H1 (cell line): ENCODE data around the gene ASCC2. TPM values are rescaled to one million over a fixed set of nuclear protein-coding genes. Genes with fewer than 3 reads are reported as not detected.

Source experiments
- BRCA1 ChIP-seq: IDR thresholded peaks from 2 replicates; pipeline ENCODE4 v1.6.1; 2012; ENCODE audit warnings: low read depth, low read length, improper control_type of control experiment
- CTBP2 ChIP-seq: IDR thresholded peaks from 2 replicates; pipeline ENCODE4 v1.7.0; 2011; ENCODE audit warnings: borderline replicate concordance, mild to moderate bottlenecking, moderate library complexity, mixed read lengths, low read length; ENCODE audit not compliant: insufficient read depth, insufficient read length
- EP300 ChIP-seq, 2 experiments: IDR thresholded peaks; 1 replicate in 1 of 2; 2 replicates in 1 of 2; pipeline ENCODE4 v1.6.1; 2011 to 2012; ENCODE audit warnings: low read depth in 2 of 2, low read length in 2 of 2, mild to moderate bottlenecking in 2 of 2, borderline replicate concordance in 1 of 2, inconsistent platforms in 1 of 2, moderate library complexity in 1 of 2
- RNF2 ChIP-seq: fragments of 200-900, 300-1000 bp; sonication (generic); IDR thresholded peaks from 2 replicates; pipeline ENCODE4 v1.7.1; 2016; ENCODE audit warnings: borderline replicate concordance, low read depth, mild to moderate bottlenecking, antibody characterized with exemption, low read length; ENCODE audit not compliant: poor library complexity, severe bottlenecking; ENCODE audit errors: missing control alignments
- SIN3A ChIP-seq, 2 experiments: IDR thresholded peaks in 1 of 2; conservative IDR thresholded peaks in 1 of 2; 2 replicates each; pipeline ENCODE4 v1.6.1; 2011 to 2012; ENCODE audit warnings: low read length in 2 of 2, improper control_type of control experiment in 1 of 2, low read depth in 1 of 2, mild to moderate bottlenecking in 1 of 2
- SP4 ChIP-seq: IDR thresholded peaks from 2 replicates; pipeline ENCODE4 v1.6.1; 2012; ENCODE audit warnings: low read length, inconsistent platforms
- ZNF274 ChIP-seq: IDR thresholded peaks from 2 replicates; pipeline ENCODE4 v1.7.0; 2012; ENCODE audit warnings: low read length, borderline replicate concordance; ENCODE audit errors: extremely low read depth
- polyA plus RNA-seq, 7 experiments: library from polyadenylated mRNA; depleted of rRNA in 3 of 7; stranded (reverse) in 5 of 7; unstranded in 2 of 7; fragments of >200 nt in 5 of 7; fragments of 200-250 nt in 2 of 7; gene quantifications; 1 replicate in 5 of 7; 2 replicates in 1 of 7; 4 replicates in 1 of 7; pipeline versions ENCODE4 v1.2.1 to v1.2.3, GENCODE V29; 2011 to 2013; ENCODE audit warnings: missing spikeins in 2 of 7, mixed read lengths in 2 of 7
- total RNA-seq: library from RNA; stranded (reverse); fragmentation: NEBNext Ultra II Directional; extraction: Animal tissue kit (Norgen Biotek cat#: 25700); gene quantifications from 2 replicates; pipeline ENCODE4 v1.2.1, GENCODE V29; 2021

ASCC2 gene
- total and polyA plus RNA-seq, 2 of the 8 experiments (the other 6 are each of a cell fraction or from before 2014, with no cell fraction given) = 35.0 to 35.8 TPM

DNA sequence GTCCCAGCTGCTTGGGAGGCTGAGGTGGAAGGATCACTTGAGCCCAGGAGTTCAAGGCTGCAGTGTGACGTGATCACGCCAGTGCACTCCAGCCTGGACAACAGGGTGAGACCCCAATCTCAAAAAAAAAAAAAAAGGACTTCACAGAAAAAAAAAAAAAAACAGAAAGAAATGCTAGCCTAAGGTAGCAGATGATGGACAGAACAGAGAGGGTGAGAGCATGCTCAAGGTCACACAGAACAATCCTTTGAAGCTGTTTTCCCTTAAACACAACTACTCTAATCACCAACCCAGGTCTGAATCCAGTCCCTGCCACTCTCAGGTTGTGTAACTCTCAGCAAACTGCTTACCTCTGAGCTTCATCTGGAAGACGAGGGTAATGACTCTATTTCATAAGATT is 81.0 kb downstream of the ASCC2 start (continued):
- TF ChIP-seq SIN3A (conservative IDR thresholded peaks at IDR 0.05 in 1 of 2, IDR thresholded peaks at IDR 0.05 in 1 of 2; ENCODE audit: low read depth in 1 of 2, low read length in 2 of 2) (no peak), RNF2 (no peak), SP4 (no peak), CTBP2 (no peak), ZNF274 (no peak), BRCA1 (no peak), EP300 (IDR thresholded peaks at IDR 0.05; ENCODE audit: borderline replicate concordance in 1 of 2, low read depth in 2 of 2, low read length in 2 of 2) (no peak)
